NCI-H82 treated with DMSO at 0.1 percent for 48 hours (cell line): ENCODE results near the gene LMX1A.

Experiments used
- DNase-seq: peaks from one replicate; lab custom pipeline; 2025; ENCODE audit not compliant: unreplicated experiment; lab: John Stamatoyannopoulos, UW

Gene LMX1A

DNA sequence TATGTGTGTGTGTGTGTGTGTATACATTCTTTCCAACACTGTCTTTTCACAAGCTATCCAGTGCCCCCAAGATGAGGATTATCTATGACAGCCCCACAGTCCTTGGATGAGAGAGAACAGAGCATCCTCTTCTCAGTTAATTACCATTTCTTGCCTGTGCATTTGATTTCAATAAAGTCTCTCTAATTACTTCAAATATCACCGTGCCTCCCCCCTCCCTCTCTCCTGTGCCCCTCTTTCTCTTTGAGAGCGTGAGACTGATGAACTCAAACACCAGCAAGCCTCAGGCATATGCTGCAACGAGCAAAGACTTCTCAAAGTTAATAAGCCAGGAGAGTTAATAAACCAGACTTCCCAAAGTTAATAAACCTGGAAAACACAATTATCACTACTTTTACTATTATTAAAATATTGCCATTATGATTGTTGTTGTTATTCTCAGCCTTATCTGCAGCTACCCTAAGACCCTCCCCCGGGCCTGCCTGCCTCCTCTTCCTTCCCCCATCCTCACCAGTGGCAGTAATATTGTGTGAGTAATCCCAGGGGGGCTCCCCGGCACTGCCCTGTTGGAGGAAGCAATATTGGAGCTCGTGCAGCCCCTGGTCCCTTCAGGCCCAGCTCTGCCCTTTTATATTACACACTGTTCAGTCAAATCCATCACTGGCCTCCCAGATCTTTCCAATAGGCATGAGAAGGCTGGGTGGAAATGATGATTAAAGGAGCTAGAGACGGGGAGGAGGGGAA, 30.9 kb downstream of the LMX1A start:
- DNase-seq: no peak

DNA sequence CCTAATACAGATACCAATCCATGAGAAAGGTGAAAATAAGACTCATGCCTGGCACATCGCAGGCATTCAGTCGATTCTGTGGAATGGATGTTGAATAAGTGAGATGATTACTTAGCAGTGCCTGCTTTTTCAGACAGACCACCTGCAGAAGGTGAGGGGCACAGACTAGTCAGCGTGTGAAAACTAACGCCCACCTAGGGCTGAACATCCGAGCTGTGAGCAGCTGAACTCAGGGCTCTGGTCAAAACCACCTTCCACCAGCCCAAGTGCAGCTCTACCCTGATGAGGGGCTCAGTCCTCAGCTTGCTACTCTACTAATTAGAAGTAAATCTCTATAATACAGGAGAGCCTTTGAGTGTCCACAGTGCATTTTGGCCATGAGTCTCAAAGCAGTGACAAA, 32.5 kb downstream of the LMX1A start:
- DNase-seq: no peak

DNA sequence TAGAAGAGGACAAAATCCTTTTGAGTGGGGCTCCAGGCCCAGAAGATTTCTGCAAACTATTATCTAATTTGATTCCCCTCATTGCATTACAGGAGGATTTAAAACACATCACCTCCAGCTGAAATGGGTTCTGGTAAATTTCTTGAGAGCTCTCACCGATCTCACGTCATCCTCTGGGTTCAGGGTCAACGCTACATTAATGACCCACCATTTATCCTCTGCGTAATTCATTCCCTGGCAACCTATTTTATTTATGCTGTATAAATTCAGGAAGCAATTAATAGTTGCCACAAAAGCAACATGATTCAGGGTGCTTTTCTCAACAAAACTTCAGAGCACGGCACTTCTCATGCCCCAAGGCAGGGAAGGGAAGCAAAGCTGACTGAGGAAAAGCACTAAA, 38.9 kb downstream of the LMX1A start:
- DNase-seq: no peak

DNA sequence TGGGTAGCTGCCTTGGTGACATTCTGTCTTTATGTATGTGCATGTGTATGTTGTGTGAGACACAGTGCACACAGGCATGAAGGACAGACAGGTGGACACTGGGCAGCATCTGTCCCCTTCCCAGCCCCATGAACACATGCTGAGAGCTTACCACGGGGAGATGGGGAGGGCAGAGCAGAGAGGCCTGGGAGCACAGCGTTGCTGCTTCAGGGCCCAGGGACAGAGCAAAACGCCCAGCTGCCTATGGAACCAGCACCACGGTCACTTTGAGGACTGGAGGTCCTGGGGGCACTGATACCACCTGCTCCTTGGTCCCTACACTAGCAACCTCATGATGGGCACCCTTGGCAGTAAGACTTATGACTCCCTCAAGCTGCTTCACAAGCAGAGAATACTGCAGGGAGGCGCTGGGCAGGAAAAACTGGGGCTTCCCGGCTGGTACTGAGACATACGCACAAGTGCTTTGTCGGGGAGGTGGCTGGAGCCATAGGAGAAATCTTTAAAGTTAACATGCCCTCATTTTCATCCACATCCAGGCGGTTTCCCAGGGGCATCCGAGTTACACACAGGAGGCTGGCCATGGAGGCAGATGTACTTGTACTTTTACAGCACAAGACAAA, 40.3 kb downstream of the LMX1A start:
- DNase-seq: no peak

DNA sequence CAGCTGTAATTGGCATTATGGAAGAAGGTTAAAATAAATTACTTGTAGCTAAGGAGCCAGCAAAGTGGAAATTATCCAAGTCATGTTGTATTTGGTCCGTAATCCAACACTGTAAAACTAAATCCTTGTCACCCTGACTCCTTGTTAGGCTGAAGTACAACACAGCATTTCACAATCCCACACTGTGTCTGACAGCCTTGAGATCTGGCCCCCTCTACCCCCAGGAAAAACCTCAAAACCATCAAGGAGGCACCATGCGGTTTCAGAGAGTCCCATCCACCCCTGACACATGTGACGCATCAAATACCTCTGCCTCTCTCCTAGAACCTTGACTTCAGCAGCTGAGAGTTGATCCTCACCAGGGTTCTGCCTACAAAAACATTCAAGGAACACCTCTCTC, 41.0 kb downstream of the LMX1A start:
- no peak for DNase-seq

DNA sequence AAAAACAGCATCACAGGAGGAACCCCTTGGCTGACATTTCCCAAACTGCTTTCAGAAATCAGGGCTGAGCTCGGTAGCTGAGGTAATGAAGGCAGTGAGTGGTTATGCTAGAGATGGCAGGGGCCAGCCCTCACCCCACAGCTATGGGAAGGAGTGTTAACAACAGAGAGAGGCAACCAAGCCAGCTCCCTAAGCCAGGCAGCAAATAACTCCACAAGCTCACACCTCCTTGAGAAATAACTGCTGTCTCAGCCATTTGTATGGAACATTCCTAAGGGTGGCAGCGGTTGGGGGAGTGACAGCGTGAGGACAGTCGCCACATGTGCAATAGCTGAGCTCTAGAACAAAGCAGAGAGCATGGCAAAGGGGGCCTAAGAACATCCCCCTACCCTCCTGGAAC, 42.6 kb downstream of the LMX1A start:
- DNase-seq: no peak

DNA sequence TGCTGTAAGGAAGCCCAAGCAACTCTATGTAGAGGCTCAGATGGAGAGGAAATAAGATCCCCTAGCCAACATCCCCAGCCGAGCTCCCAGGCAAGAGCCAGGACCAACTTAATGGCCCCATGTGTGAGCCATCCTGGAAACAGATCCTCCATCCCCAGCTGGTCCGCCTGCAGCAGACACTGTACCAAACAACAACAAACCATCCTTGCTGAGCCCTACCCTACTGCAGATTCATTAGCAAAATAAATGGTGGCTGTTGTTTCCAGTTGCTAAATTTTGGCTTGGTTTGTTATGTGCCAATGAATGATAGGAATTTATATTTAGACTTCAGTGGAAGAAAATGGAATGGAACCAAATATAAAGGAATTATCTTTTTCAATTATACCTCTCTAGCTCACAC, 43.9 kb downstream of the LMX1A start:
- no peak for DNase-seq

DNA sequence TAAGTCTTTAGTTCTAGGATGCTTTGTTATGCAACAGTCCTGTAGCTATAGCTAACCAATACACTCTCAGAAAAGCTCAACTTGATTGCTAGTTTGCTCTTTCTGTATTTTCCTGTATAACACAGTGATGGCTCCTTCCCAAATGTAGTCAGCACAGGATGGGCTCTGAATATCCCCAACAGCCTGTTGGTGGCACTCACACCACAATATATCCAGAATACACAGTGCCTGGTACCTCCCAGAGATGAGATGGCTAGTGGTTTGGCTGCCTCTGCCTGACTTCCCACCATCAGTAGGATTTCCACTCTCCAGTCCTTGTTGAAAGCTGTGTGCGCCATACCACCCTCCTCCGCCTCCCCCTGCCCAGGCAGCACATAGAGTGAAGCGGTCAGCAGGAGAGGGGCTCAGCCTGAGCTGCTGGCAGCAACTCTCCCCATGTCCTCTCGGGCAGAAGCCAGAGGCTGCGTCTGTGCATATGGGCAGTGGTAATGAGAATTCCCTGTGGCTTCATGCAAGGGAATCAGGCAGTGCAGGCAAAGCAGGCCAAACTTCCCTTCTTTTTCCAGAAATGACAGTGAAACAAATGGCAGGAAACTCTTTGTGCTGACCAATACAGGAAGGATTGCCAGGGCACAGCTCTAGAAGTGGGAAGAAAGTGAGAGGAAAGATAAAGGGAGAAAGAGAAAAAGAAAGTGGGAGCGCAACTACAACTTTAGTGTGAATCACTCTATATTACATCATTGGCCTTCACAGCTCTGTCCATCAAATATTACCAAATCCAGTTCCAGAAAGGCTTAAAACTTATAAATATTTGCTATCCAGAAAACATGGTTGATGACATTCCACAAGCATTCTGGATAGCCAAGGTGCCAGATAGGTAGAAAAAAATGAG, 49.7 kb downstream of the LMX1A start:
- no peak for DNase-seq

DNA sequence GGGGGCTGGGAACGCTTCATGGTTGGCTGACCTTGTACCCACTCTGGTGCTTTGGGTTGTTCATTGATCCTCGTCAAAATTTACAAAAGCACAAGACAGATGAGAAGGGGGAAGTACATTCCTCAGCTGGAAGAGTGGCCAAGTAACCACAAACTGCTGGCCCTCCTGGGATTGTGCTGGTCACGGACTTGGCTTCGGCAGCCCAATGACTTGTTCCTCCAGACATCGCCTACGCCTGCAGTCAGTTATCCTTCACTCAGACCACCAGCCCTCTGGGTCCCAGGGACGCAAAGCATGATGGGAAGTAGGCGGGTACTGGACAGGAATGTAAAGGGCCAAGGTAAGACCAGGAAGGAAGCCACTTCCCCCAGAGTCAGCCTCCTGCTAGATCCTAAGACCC, 53.1 kb downstream of the LMX1A start:
- no peak for DNase-seq

DNA sequence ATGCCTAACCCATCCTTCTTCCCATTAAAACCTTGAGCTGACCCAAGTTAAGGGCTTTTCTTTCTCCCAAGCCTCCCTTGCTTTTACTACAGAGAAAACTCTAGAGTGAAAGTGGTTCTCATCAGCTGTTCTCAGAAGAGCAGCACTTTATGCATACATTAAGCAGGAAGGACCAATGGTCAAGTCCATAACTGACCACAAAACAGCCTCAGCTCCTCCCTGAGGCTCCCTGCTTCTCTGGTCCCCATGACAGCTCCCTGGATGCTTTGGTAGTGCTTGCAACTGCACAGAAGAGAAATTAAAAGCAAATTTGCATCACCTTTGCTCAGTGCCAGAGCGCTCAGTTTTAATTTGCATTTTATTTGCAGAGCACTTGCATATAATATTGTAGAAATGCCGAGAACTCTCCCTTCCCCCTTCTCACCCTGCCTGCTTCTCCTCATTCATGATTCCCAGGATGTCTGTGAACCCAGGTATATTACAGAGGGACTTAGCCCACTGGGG, 56.1 kb downstream of the LMX1A start:
- DNase-seq: no peak

DNA sequence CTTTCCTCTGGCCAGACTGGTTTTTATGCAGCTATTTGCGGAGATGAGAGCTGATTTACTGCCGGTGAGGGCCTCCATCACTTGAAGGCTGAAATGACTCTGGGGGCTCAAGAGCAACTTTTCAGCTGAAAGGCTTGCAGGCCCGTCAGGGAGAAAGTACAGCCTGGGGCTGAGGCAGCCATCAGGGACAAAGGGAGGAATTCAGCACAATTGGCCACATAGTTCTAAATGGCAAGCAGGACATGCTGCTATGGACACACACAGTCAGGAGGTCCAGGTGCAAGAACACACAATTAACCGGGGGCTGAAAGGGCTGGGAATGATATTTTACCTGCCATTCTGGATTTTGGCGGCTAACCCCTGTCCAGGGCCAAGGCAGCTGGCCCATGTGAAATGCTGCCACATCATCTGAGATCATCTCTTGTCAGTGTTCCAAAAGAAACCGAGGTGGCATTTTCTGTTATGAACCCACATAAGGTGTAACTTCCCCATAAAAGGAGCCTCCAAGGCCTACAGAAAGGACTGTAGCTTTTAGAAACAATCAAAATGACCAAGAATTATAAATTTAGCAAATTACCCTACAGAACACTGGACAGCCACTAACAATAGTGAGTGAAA, 58.2 kb downstream of the LMX1A start:
- no peak for DNase-seq

DNA sequence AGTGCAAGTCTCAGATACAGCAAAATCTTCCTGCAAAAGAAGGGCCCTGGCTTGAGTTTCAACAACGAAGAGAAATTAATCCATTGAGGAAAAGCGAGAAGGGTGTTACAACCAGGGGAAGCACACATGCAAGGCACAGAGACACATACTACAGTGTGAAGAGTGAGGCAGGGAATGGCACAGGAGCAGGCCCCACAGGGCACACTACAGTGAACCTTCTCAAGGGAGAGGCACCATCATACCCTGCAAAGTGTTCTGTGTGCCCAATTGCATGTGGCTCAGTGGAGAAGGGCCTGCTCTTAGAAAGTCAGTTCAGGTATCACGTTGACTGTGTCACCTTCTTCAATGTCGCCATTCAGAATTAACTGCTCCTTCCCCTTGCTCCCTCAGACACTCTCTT, 60.3 kb downstream of the LMX1A start:
- no peak for DNase-seq

DNA sequence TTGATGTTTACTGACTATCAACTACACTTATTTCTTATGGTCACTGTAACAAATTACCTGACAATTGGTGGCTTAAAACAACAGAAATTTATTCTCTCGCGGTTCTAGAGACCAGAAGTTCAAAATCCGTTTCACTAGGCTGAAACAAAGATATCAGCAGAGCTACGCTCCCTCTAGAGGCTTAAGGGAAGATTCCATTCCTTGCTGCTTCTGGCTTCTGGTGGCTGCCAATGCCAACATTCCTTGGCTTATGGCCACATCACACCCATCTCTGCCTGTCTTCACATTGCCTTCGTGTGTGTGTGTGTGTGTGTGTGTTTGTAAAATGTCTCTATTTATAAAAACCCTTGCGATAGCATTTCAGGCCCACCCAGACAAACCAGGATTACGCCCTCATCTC, 66.4 kb downstream of the LMX1A start:
- DNase-seq: no peak

DNA sequence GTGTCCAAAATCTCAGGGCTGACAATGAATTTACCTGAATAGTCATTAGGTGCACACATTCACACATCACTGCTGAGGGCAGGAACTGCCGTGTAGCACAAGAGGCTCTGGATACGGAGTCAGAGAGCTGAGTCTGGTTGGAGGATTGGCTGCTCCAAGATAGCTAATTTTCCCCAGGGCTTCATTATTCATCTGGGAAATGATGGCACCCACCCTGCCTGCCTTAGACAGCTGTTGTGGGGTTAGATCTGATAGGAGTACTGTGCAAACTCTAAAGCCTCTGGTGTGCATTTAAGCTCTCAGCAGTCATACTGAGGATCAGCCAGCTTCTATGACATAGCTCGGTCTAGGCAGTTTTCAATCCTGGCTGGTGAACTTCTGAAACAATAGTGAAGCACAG, 67.0 kb downstream of the LMX1A start:
- peak; percentile 77 for DNase-seq

DNA sequence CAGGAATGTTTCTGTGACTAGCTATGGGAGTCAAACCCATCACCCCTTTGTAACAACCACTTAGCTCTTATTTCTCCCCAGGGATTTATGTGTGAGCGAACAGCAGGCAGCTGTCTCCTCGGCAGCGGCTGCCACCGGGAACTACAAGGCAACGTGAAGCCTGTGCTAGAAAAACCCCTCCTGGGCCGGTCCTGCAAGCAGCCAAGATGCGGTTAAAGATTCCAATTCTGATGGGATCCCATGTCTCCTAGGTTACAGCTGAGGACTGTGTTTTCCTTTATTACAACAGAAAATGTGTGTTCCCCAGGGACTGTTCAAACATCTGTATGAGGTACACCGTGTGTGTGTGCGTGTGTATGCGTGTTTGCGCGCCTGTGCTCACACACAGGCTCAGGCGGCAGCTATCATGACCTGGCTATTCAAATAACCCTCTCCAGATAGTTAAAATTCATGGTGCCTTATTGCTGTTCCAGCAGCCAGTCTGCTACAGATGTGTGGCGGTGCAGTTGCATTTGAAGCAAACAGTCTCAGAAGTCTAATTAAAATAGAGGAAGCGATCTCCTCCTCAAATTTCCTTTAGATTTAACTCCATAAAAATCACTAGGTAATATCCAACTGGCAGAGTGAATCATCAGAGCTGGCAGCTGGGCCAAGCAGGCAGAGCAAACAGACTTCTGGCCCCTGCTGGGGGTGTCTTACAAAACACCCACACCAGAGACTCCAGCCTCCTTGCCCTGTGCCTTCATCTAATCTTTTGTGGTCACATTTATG, 68.0 kb downstream of the LMX1A start:
- peak; percentile 82 for DNase-seq

DNA sequence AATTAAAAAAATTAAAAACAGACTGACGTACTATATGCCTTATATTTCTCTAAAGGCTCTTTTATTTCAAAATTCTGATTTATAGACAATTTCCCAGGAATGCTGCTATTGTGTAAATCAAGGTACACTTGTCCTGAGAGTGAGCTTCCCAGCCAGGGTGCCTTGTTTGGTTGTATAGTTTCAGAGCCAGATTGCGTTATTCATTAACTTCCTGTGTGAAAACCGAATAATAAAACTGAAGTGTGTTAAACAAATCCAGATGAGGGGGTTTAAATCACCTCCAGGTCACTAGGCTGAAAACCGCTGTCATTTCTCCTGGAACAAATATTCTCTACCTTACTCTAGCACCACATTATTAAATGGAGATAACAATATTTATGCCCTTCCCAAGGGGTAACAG, 68.7 kb downstream of the LMX1A start:
- DNase-seq: no peak

DNA sequence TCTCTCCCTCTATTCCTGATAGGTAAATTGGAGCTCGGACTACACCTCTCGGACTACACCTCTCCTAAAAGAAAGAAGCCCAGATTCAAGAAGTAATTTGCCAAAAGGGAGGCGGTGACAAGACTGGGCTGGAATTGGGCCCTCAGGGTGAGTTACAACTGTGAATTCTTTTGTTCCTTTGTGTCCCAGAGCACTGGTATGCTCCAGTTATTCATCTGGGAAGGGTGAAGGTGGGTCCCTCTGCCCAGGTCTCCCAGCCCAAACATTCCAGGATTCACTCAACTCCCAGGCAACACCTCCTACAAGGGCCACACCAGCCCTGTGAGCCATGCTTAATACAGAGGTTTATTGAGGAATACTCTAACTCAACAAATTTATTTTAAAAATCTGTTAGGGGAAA, 69.2 kb downstream of the LMX1A start:
- no peak for DNase-seq

DNA sequence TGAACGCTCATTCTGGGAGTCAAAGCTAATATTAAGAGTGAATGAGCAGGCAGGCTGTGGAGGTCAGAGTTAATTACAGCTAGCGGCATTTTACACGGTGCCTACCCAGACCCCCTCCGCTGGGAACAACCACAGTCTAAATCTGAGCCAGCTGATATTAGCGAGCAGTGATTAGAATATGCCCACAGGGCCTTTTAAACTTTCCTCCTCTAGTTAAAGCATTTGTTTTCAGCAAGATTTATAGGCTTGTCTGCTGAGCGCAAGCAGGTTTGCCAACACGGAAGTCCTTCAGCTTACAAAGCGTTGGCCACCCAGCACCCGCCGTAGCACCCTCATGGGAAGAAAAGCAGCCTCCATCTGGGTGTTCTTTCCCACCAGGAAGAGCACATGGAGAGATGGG, 72.1 kb downstream of the LMX1A start:
- no peak for DNase-seq

DNA sequence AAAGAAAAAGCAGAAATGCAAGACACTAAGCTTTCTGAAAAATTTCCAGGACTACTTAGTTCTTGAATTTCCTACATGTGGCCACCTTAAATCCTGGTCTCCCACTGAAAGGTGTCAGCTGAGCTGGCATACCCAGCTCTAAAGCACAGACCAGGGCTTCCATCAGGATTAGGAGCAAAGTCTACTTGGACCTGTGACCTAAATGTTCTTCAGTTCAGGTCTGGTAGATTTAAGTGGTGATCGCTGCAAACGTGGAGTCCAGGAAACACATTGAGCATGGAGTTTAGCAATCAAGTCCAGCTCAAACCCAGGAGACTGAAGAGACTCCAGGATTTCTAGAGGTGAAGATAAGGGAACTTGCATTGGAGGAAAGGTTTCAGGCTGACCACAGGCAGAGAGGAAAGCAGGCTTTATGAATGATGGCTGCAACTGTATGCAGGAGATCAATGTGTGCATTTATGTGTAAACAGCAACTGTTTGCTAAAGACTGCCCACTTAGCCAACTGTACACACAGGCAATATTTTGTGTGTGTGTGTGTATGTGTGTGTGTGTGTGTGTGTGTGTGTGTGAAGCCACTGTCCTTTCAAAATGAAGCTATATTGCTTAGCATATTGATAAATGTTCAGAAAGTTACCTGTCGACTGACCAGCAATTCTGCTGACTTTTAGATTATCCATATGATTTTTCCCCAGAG, 75.2 kb downstream of the LMX1A start:
- no peak for DNase-seq

DNA sequence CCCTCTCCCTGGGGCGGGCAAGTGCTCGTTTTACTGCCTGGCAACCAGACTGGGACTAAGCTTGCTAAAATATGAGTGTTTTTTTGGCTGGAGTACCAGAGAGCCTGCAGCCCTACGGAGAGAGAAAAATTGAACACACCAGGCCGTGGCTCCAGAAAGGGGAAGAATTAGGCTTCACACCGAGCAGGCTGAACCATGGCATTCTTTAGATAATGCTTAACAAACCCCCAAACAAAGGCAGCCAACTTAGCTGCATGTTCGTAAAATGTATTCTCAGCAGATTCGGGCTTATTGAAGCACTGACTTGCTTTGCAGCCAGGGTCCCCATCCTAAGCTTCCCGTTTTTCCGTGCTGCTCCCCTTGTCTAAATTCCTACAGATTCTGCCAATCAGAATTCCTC, 76.6 kb downstream of the LMX1A start:
- no peak for DNase-seq
